Mammary epithelial cell (primary cell): ENCODE data around the gene TMED10.

Experiments used
- CTCF ChIP-seq, 2 donors: IDR thresholded peaks in 1 of 2; conservative IDR thresholded peaks in 1 of 2; 2 replicates each; pipeline ENCODE4 v1.5.1; 2011 to 2012; ENCODE audit warnings: inconsistent platforms in 2 of 2, low read length in 2 of 2, mild to moderate bottlenecking in 2 of 2, control low read depth in 1 of 2, low read depth in 1 of 2; ENCODE audit not compliant: insufficient read depth in 1 of 2; ENCODE audit errors: extremely low read depth in 1 of 2
- EZH2 ChIP-seq: IDR thresholded peaks from 2 replicates; pipeline ENCODE4 v1.6.1; 2012; ENCODE audit warnings: low read length, inconsistent platforms, borderline replicate concordance

- TF ChIP-seq CTCF (conservative IDR thresholded peaks at IDR 0.05 in 1 of 2, IDR thresholded peaks at IDR 0.05 in 1 of 2; ENCODE audit: extremely low read depth in 1 of 2, insufficient read depth in 1 of 2, low read depth in 1 of 2, low read length in 2 of 2) (no peak), EZH2 (no peak)
Observed at GRCh38 chr14:75142494-75142893, 33.9 kb downstream of the TMED10 start.
